IMR-90 (cell line): ENCODE results near the gene RBP5. TPM values are rescaled to one million over a fixed set of nuclear protein-coding genes. Genes with fewer than 3 reads are reported as not detected.

Source experiments
- ATAC-seq: fragments of 200-7000 bp; cut with Tn5 transposase; 2 replicates; pipeline ENCODE4 v1.9.1; 2020; ENCODE audit warnings: low read depth, mild to moderate bottlenecking, moderate library complexity
- BruUV-seq: library from RNA; stranded (reverse); fragments of 400-500 nt; replicated peaks from 2 replicates; lab custom pipeline; 2021; lab: Mats Ljungman, UMichigan
- CTCF ChIA-PET: fragments of 300-600 bp; formaldehyde crosslinking; extraction: SDS; loops from one replicate; lab custom pipeline; 2021; ENCODE audit warnings: antibody characterized with exemption; lab: Yijun Ruan, JAX
- POLR2A ChIA-PET: fragments of 300-600 bp; sonication (Branson Sonifier 250); formaldehyde crosslinking; loops from one replicate; lab custom pipeline; 2022; ENCODE audit warnings: antibody characterized with exemption; ENCODE audit not compliant: unreplicated experiment; lab: Charles Lee
- DNase-seq: peaks from one replicate; pipeline ENCODE4 v3.0.0; 2013
- H2AFZ ChIP-seq: replicated peaks from 2 replicates; pipeline ENCODE3; 2013; ENCODE audit warnings: low read length, mild to moderate bottlenecking; ENCODE audit not compliant: poor library complexity
- H2AK5ac ChIP-seq: 2 replicates; pipeline ENCODE4 v1.6.1; 2013; ENCODE audit warnings: low read depth, low read length, inconsistent platforms
- H2AK9ac ChIP-seq: replicated peaks from 2 replicates; pipeline ENCODE3; 2013; ENCODE audit warnings: mild to moderate bottlenecking, low read depth, low read length, moderate library complexity; ENCODE audit not compliant: poor library complexity
- H2BK120ac ChIP-seq: 2 replicates; pipeline ENCODE4 v1.6.1; 2013; ENCODE audit warnings: low read depth, low read length, inconsistent platforms
- H2BK15ac ChIP-seq: 3 replicates; pipeline ENCODE4 v1.6.1; 2013; ENCODE audit warnings: low read depth, low read length, inconsistent platforms
- H2BK20ac ChIP-seq: 2 replicates; pipeline ENCODE4 v1.6.1; 2013; ENCODE audit warnings: low read depth, mild to moderate bottlenecking, inconsistent platforms, low read length, moderate library complexity
- H2BK5ac ChIP-seq: 2 replicates; pipeline ENCODE4 v1.6.1; 2013; ENCODE audit warnings: mild to moderate bottlenecking, low read depth, low read length, inconsistent platforms; ENCODE audit not compliant: poor library complexity, severe bottlenecking
- H3K14ac ChIP-seq: replicated peaks from 2 replicates; pipeline ENCODE4 v1.6.1; 2013; ENCODE audit warnings: low read depth, low read length, inconsistent platforms
- H3K18ac ChIP-seq: 2 replicates; pipeline ENCODE4 v1.6.1; 2013; ENCODE audit warnings: low read depth, low read length, control low read depth
- H3K23ac ChIP-seq: 2 replicates; pipeline ENCODE4 v1.6.1; 2013; ENCODE audit warnings: low read depth, low read length, inconsistent platforms
- H3K27ac ChIP-seq: 2 replicates; pipeline ENCODE4 v1.5.1; 2013; ENCODE audit warnings: mild to moderate bottlenecking, control low read depth, low read length; ENCODE audit not compliant: insufficient read depth
- H3K27me3 ChIP-seq: 2 replicates; pipeline ENCODE4 v1.6.1; 2013; ENCODE audit warnings: low read length; ENCODE audit not compliant: control insufficient read depth, insufficient read depth
- H3K36me3 ChIP-seq: 2 replicates; pipeline ENCODE4 v1.6.1; 2013; ENCODE audit warnings: low read length, mixed read lengths; ENCODE audit not compliant: control insufficient read depth, insufficient read depth
- H3K4ac ChIP-seq: 2 replicates; pipeline ENCODE4 v1.6.1; 2013; ENCODE audit warnings: low read depth, low read length, inconsistent platforms
- H3K4me1 ChIP-seq: 2 replicates; pipeline ENCODE4 v1.6.1; 2013; ENCODE audit warnings: low read length, mixed read lengths; ENCODE audit not compliant: control insufficient read depth, insufficient read depth
- H3K4me2 ChIP-seq: 2 replicates; pipeline ENCODE4 v1.6.1; 2013; ENCODE audit warnings: low read depth, mild to moderate bottlenecking, control low read depth, low read length, moderate library complexity
- H3K4me3 ChIP-seq: 2 replicates; pipeline ENCODE4 v1.5.1; 2013; ENCODE audit warnings: low read depth, mild to moderate bottlenecking, control low read depth, low read length, moderate library complexity; ENCODE audit not compliant: insufficient read depth
- H3K56ac ChIP-seq: 2 replicates; pipeline ENCODE4 v1.6.1; 2013; ENCODE audit warnings: low read length, inconsistent platforms; ENCODE audit not compliant: insufficient read depth; ENCODE audit errors: extremely low read depth
- H3K79me1 ChIP-seq, 2 experiments: 2 replicates each; pipeline ENCODE4 v1.6.1; 2013; ENCODE audit warnings: low read length in 2 of 2, inconsistent platforms in 1 of 2, low read depth in 1 of 2
- H3K9ac ChIP-seq: 2 replicates; pipeline ENCODE4 v1.6.1; 2013; ENCODE audit warnings: low read depth, low read length, control low read depth
- H3K9me1 ChIP-seq: 2 replicates; pipeline ENCODE4 v1.6.1; 2013; ENCODE audit warnings: low read length, inconsistent platforms; ENCODE audit not compliant: insufficient read depth
- H3K9me3 ChIP-seq: 2 replicates; pipeline ENCODE4 v1.6.1; 2013; ENCODE audit warnings: low read length; ENCODE audit not compliant: control insufficient read depth, insufficient read depth
- H4K20me1 ChIP-seq: 2 replicates; pipeline ENCODE4 v1.6.1; 2013; ENCODE audit warnings: low read length, inconsistent platforms; ENCODE audit not compliant: insufficient read depth
- H4K5ac ChIP-seq: 2 replicates; pipeline ENCODE4 v1.6.1; 2013; ENCODE audit warnings: mild to moderate bottlenecking, low read depth, low read length, control low read depth
- H4K8ac ChIP-seq, 2 experiments: 2 replicates each; pipeline ENCODE4 v1.6.1; 2013; ENCODE audit warnings: low read depth in 2 of 2, low read length in 2 of 2, control low read depth in 1 of 2, inconsistent platforms in 1 of 2
- H4K91ac ChIP-seq: 2 replicates; pipeline ENCODE4 v1.6.1; 2013; ENCODE audit warnings: low read depth, low read length, inconsistent platforms; ENCODE audit not compliant: insufficient read depth
- BHLHE40 ChIP-seq: fragments of 150-350 bp; IDR thresholded peaks from 2 replicates; pipeline ENCODE4 v1.6.1; 2016; ENCODE audit warnings: mild to moderate bottlenecking, low read depth, low read length
- CEBPB ChIP-seq: IDR thresholded peaks from 2 replicates; pipeline ENCODE4 v1.6.1; 2012; ENCODE audit warnings: low read depth, low read length, improper control_type of control experiment
- CHD1 ChIP-seq: IDR thresholded peaks from 2 replicates; pipeline ENCODE4 v1.6.1; 2012; ENCODE audit warnings: low read depth, low read length, improper control_type of control experiment
- FOS ChIP-seq: fragments of 150-350 bp; IDR thresholded peaks from 2 replicates; pipeline ENCODE4 v1.6.1; 2016; ENCODE audit warnings: low read depth, low read length
- MAFK ChIP-seq: IDR thresholded peaks from 2 replicates; pipeline ENCODE4 v1.6.1; 2012; ENCODE audit warnings: low read depth, low read length, improper control_type of control experiment
- MAZ ChIP-seq: IDR thresholded peaks from 2 replicates; pipeline ENCODE4 v1.6.1; 2012; ENCODE audit warnings: low read depth, mild to moderate bottlenecking, low read length, improper control_type of control experiment, moderate library complexity, borderline replicate concordance
- MXI1 ChIP-seq: IDR thresholded peaks from 2 replicates; pipeline ENCODE4 v1.6.1; 2012; ENCODE audit warnings: low read depth, mild to moderate bottlenecking, low read length, moderate library complexity, borderline replicate concordance
- NFE2L2 ChIP-seq: fragments of 150-350 bp; IDR thresholded peaks from 2 replicates; pipeline ENCODE4 v1.6.1; 2016; ENCODE audit warnings: low read depth, mild to moderate bottlenecking, low read length
- RCOR1 ChIP-seq: IDR thresholded peaks from 2 replicates; pipeline ENCODE4 v1.6.1; 2012; ENCODE audit warnings: mild to moderate bottlenecking, low read length, improper control_type of control experiment; ENCODE audit not compliant: insufficient replicate concordance
- RFX5 ChIP-seq: IDR thresholded peaks from 2 replicates; pipeline ENCODE4 v1.8.0; 2012; ENCODE audit warnings: low read depth, mild to moderate bottlenecking, low read length, moderate library complexity
- SMC3 ChIP-seq: fragments of 150-350 bp; IDR thresholded peaks from 2 replicates; pipeline ENCODE4 v1.6.1; 2016; ENCODE audit warnings: low read depth, mild to moderate bottlenecking, antibody characterized with exemption, low read length, moderate library complexity
- dilution Hi-C: fragments of 300-500 bp; cut with HindIII; formaldehyde crosslinking; loops from one replicate; pipeline ENCODE4 v1.14.3; 2018; ENCODE audit warnings: low sequenced_read_pairs; ENCODE audit not compliant: unreplicated experiment
- in situ Hi-C: fragments of 300-500 bp; cut with MboI; formaldehyde crosslinking; loops from 3 replicates; pipeline ENCODE4 v1.14.3; 2019; ENCODE audit warnings: low sequenced_read_pairs, inconsistent platforms, mixed read lengths
- intact Hi-C: fragments of 100-400 bp; cut with micrococcal nuclease; formaldehyde crosslinking; loops from 2 replicates; pipeline ENCODE4 v1.10.0; 2022
- polyA plus RNA-seq, 3 experiments: library from polyadenylated mRNA; depleted of rRNA; stranded (reverse); fragments of >200 nt; gene quantifications; 2 replicates each; pipeline ENCODE4 v1.2.3, GENCODE V29; 2012; ENCODE audit warnings: low replicate concordance in 1 of 3
- total RNA-seq: library from RNA; depleted of rRNA; stranded (reverse); fragments of >200 nt; gene quantifications from 2 replicates; pipeline ENCODE4 v1.2.3, GENCODE V29; 2012
- TF ChIP-seq, protein P1 (sequence below): fragments of 150-350 bp; IDR thresholded peaks from 2 replicates; pipeline ENCODE4 v1.6.1; 2016; ENCODE audit warnings: low read depth, mild to moderate bottlenecking, low read length, moderate library complexity, borderline replicate concordance
- TF ChIP-seq, protein P2 (sequence below): fragments of 150-350 bp; IDR thresholded peaks from 2 replicates; pipeline ENCODE4 v1.6.1; 2017; ENCODE audit warnings: mild to moderate bottlenecking, antibody characterized with exemption, low read length, low read depth

The RBP5 gene
- total and polyA plus RNA-seq, 2 of the 4 experiments (the other 2 are of a cell fraction) = 0.15 TPM; not detected in 1

DNA sequence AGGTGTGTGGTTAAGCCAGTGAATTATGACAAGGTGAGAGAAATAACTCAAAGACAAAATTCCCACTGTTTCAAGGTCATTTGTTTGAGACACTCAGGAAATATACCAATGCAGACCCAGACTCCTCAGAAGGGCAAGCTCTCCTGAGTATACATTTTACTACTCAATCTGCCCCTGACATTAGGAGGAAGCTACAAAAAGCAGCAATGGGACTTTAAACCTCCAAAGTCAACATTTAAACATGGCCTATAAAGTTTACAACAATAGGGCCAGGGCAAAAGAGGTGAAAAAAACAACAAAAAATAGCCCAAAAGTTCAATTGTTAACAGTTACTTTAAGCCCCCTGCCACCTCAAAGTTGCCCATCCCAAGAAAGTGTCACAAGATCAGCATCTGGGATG, 41.3 kb upstream of the RBP5 start:
- Histone ChIP-seq H3K27me3 (no peaks in the 10 kb centered on the region; the same call in 1 of the 2 replicates), H2BK120ac (no peak overlapping the region), H3K4me3 (no peak overlapping the region), H3K9me1 (no peaks in the 10 kb centered on the region), H3K27ac (no peak overlapping the region), H3K9me3 (peaks cover 25% of the 10 kb centered on the region), H4K91ac (no peak overlapping the region), H3K18ac (no peak overlapping the region), H3K79me1 (no peaks in the 10 kb centered on the region), H3K14ac (no peak overlapping the region), H2BK5ac (no peak overlapping the region), H2AK9ac (no peak overlapping the region), H3K9ac (no peak overlapping the region), H3K23ac (no peak overlapping the region), H3K36me3 (no peaks in the 10 kb centered on the region), H3K4ac (no peak overlapping the region), H2AK5ac (no peak overlapping the region), H3K4me2 (no peak overlapping the region), H3K4me1 (no peaks in the 10 kb centered on the region), H4K5ac (no peak overlapping the region), H4K20me1 (no peaks in the 10 kb centered on the region), H2BK20ac (no peak overlapping the region), H4K8ac (no peak overlapping the region), H2AFZ (no peak overlapping the region), H3K56ac (no peak overlapping the region), H2BK15ac (no peak overlapping the region)
- POLR2A ChIA-PET = no interaction called here
- in situ Hi-C loops (no loop called here), intact Hi-C loops (no loop called here), dilution Hi-C loops (no loop called here)
- CTCF ChIA-PET = no interaction called here
- TF ChIP-seq CEBPB (no peak), NFE2L2 (no peak), MAZ (no peak), MAFK (no peak), CHD1 (no peak), SMC3 (no peak), RCOR1 (no peak), BHLHE40 (no peak), FOS (no peak), MXI1 (no peak), RFX5 (no peak)
- TF ChIP-seq, protein P1, sequence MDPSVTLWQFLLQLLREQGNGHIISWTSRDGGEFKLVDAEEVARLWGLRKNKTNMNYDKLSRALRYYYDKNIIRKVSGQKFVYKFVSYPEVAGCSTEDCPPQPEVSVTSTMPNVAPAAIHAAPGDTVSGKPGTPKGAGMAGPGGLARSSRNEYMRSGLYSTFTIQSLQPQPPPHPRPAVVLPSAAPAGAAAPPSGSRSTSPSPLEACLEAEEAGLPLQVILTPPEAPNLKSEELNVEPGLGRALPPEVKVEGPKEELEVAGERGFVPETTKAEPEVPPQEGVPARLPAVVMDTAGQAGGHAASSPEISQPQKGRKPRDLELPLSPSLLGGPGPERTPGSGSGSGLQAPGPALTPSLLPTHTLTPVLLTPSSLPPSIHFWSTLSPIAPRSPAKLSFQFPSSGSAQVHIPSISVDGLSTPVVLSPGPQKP = no peak
- TF ChIP-seq, protein P2, sequence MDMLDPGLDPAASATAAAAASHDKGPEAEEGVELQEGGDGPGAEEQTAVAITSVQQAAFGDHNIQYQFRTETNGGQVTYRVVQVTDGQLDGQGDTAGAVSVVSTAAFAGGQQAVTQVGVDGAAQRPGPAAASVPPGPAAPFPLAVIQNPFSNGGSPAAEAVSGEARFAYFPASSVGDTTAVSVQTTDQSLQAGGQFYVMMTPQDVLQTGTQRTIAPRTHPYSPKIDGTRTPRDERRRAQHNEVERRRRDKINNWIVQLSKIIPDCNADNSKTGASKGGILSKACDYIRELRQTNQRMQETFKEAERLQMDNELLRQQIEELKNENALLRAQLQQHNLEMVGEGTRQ = no peak
- ATAC-seq (no peak), DNase-seq (no peak)
- BruUV-seq = no TSS peak
